Mesothelial cell of epicardium (in vitro differentiated cells): ENCODE results near the gene AP3B2. TPM values are rescaled to one million over a fixed set of nuclear protein-coding genes. Genes with fewer than 3 reads are reported as not detected.

Source experiments
- DNase-seq, 2 experiments: peaks; one replicate each; pipeline ENCODE4 v3.0.0; 2021; ENCODE audit warnings: low spot score in 2 of 2; ENCODE audit not compliant: unreplicated experiment in 2 of 2
- H3K27ac Mint-ChIP-seq: 2 replicates; pipeline ENCODE4 v1.8.0; 2021; ENCODE audit warnings: mixed read lengths
- H3K27me3 Mint-ChIP-seq: 2 replicates; pipeline ENCODE4 v1.8.0; 2021; ENCODE audit warnings: low read depth, mixed read lengths
- H3K36me3 Mint-ChIP-seq: 2 replicates; pipeline ENCODE4 v1.8.0; 2021; ENCODE audit warnings: mixed read lengths
- H3K4me1 Mint-ChIP-seq: 2 replicates; pipeline ENCODE4 v1.8.0; 2021; ENCODE audit warnings: mixed read lengths
- H3K4me3 Mint-ChIP-seq: 2 replicates; pipeline ENCODE4 v1.8.0; 2021; ENCODE audit warnings: mild to moderate bottlenecking, moderate library complexity, mixed read lengths
- H3K9me3 Mint-ChIP-seq: 2 replicates; pipeline ENCODE4 v1.8.0; 2021; ENCODE audit warnings: mixed read lengths
- CTCF ChIP-seq: fragments of 200-600 bp; sonication (generic); IDR thresholded peaks from one replicate; pipeline ENCODE4 v1.5.0; 2021; ENCODE audit warnings: antibody characterized with exemption; ENCODE audit not compliant: unreplicated experiment
- total RNA-seq: library from RNA; stranded (reverse); gene quantifications from 3 replicates; pipeline ENCODE4 v1.2.1, GENCODE V29; 2021

AP3B2 gene
- total RNA-seq, 1 donor from 2014 or later = 1.3 TPM

- H3K9me3 Mint-ChIP-seq = peaks cover 6% of the 10 kb centered on the region
- H3K27me3 Mint-ChIP-seq = no peaks in the 10 kb centered on the region
- H3K27ac Mint-ChIP-seq = no peak overlapping the region
- no peak for TF ChIP-seq CTCF
- H3K4me1 Mint-ChIP-seq = no peaks in the 10 kb centered on the region
- peaks cover 5% of the 10 kb centered on the region for H3K36me3 Mint-ChIP-seq
- H3K4me3 Mint-ChIP-seq = no peak overlapping the region
- DNase-seq = no peak
Measured at GRCh38 chr15:82743810-82744209, 34.1 kb upstream of the AP3B2 start.

- H3K9me3 Mint-ChIP-seq = peaks cover 6% of the 10 kb centered on the region
- H3K4me1 Mint-ChIP-seq = no peaks in the 10 kb centered on the region
- peaks cover 7% of the 10 kb centered on the region for H3K36me3 Mint-ChIP-seq
- H3K27me3 Mint-ChIP-seq = no peaks in the 10 kb centered on the region
- H3K4me3 Mint-ChIP-seq = no peak overlapping the region
- no peak for DNase-seq
- no peak for TF ChIP-seq CTCF
- H3K27ac Mint-ChIP-seq = peak overlapping the region; percentile 17
Measured at GRCh38 chr15:82742134-82742533, 32.5 kb upstream of the AP3B2 start.

GRCh38 chr15:82739086-82739485, 29.4 kb upstream of the AP3B2 start:
- H3K4me1 Mint-ChIP-seq = no peaks in the 10 kb centered on the region
- no peaks in the 10 kb centered on the region for H3K27me3 Mint-ChIP-seq
- no peak overlapping the region for H3K4me3 Mint-ChIP-seq
- no peak for TF ChIP-seq CTCF
- peaks cover 7% of the 10 kb centered on the region for H3K36me3 Mint-ChIP-seq
- H3K27ac Mint-ChIP-seq = no peak overlapping the region
- H3K9me3 Mint-ChIP-seq = peaks cover 6% of the 10 kb centered on the region
- no peak for DNase-seq

GRCh38 chr15:82737975-82738374, 28.3 kb upstream of the AP3B2 start:
- no peak for DNase-seq
- H3K9me3 Mint-ChIP-seq = peaks cover 6% of the 10 kb centered on the region
- peaks cover 7% of the 10 kb centered on the region for H3K36me3 Mint-ChIP-seq
- no peak overlapping the region for H3K4me3 Mint-ChIP-seq
- H3K27ac Mint-ChIP-seq = no peak overlapping the region
- no peak for TF ChIP-seq CTCF
- H3K4me1 Mint-ChIP-seq = no peaks in the 10 kb centered on the region
- no peaks in the 10 kb centered on the region for H3K27me3 Mint-ChIP-seq

GRCh38 chr15:82731527-82731926, 21.9 kb upstream of the AP3B2 start:
- Mint-ChIP-seq H3K27me3 (no peaks in the 10 kb centered on the region), H3K9me3 (no peaks in the 10 kb centered on the region)
- DNase-seq = no peak

More at GRCh38 chr15:82731527-82731926, 21.9 kb upstream of the AP3B2 start:
- H3K27ac Mint-ChIP-seq = no peak overlapping the region
- no peaks in the 10 kb centered on the region for H3K4me1 Mint-ChIP-seq
- TF ChIP-seq CTCF = no peak
- H3K36me3 Mint-ChIP-seq = no peaks in the 10 kb centered on the region
- H3K4me3 Mint-ChIP-seq = no peak overlapping the region
